DLD1 (cell line): ENCODE measurements around the gene GRM5.
"Not testable (repeated sequence)": the region's sequence is repeated elsewhere in the genome, so short reads cannot be mapped to it uniquely, and the experiment has no call there.

Experiments
- in situ Hi-C: cut with HindIII; loops from 2 replicates; pipeline ENCODE4 v1.10.0; 2017; ENCODE audit warnings: low sequenced_read_pairs

Gene GRM5

GRCh38 chr11:88975441-88975840 lies 90.3 kb downstream of the GRM5 start:
- in situ Hi-C loops = not testable (repeated sequence)

DNA sequence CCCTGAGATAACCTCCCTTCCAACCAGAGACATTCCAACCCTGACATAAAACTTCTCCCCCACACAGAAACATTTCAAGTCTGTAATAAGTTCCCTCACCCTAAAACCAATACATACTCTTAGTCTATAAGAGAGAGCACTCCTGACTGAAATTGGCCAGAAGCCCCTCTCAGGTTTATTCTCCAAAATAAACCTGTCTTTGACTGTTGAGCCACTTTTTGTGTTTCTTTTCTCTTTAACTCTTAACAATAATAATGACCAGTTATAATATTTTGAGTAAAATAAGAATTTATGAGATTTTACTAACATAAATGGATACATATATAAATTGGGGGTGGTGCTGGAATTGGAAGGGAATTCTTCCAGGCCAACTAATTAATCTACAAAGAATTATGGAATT lies 93.6 kb downstream of the GRM5 start:
- in situ Hi-C loops = no loop called here

GRCh38 chr11:88961621-88962020 lies 104.2 kb downstream of the GRM5 start:
- in situ Hi-C loops = not testable (repeated sequence)

DNA sequence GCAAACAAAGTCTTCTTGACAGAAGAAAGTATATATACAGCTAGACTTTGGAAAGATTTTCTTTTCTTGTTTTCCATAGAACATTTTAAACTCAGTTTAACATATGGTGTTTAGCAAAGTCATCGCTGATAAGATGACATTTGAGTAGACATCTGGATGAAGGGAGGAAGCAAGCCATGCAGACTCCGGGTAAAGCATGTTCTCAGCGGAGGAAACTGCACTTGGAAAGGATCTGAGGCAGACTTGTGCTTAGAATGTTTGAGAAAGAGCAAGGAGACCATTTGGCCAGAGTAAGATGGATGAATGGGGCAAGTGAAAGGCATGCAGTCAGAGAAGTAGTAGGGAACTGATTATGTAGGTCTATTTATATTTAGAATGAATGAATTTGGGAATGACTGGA lies 105.9 kb downstream of the GRM5 start:
- in situ Hi-C loops = not testable (repeated sequence)

DNA sequence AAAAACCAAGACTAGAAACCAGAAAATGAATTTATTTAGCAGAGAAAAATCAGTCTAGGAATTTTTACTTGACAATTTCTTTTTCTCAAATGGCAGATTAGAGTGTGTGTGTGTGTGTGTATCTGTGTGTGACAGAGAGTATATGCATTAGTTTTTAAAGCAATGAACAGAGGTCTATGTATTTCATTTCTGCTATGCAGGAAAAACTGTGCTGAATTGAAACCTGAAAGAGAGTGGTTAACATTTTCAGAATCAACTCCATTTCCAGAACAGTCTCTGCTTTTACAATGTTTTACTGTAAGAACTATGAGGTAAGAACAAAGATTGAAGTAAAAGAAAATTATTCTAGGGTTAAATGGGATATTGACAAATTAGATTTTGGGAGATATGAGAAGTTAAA lies 114.8 kb downstream of the GRM5 start:
- in situ Hi-C loops = no loop called here

- in situ Hi-C loops = not testable (repeated sequence)
Measured at GRCh38 chr11:88948908-88949307, 116.9 kb downstream of the GRM5 start.

DNA sequence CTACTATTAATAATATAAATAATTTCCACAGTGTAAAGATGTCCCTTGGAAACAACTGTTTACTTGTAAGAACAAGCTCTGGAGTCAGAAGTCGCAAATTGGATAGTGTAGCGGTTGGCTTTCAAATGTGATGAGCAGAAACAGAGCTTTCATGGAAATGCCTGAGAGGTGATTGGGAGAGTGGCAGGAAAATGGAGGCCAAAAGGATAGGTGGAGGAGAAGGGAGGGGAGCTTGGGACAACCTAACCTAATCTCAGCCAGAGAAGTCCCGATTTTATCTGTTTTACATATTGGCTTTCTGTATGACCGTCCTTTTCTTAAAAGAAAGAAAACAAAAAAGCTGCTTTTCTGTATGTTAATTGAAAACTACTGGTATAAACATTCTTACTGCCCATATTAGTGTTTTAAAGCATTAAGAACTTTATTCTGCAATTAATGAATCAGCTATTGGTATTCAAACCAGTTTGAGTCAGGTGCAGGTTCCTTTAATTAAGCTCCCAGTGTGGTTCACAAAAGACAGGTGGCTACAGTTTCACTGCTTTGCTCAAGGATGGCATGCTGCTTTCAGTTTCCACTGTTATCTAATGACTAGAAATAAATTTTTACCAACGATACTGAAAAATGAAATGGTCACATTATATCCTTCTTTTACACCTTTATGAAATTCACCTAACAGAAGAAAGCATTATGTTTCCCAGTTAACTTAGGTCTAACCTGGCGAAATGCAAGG lies 117.8 kb downstream of the GRM5 start:
- in situ Hi-C loops = not testable (repeated sequence)

DNA sequence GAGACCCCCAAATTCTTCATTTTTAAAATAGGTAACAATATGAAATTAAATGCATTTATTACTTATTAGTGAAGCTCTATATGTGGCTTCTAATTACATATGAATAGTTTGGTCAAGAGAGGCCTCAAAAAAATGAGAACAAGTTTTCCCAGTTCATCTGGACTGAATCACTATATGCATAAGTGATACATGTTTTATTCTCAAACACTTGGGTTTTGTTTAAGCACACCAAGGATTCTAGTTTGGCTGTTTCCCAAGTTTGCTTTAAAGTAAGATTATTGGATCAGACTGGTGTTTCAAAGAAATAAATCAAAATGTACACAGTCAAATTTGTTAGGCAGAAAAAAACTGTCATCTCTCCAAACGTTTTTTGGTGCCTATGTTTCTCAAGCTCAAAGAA lies 136.1 kb downstream of the GRM5 start:
- in situ Hi-C loops = not testable (repeated sequence)

- in situ Hi-C loops = not testable (repeated sequence)
Measured at GRCh38 chr11:88917065-88917464, 148.7 kb downstream of the GRM5 start.

GRCh38 chr11:88909500-88909899 lies 156.3 kb downstream of the GRM5 start:
- in situ Hi-C loops = no loop called here

DNA sequence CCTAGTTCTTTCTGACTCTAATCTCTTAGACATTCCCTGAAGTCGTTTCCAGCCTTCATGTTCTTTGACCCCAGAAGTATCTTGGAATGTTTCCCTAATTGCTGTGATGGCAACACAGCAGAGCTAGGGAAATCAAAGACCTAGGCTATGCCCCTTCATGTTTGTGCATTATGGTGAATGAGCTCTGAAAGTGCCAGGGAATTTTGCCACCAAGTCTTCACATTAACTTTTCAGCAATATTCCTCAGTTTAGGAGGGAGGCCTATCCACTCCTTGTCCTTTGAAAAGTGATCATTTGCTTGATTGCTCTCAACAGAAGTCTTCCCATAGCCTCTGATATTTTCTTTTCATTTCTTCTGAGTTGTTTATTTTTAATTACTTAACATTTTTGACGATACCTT lies 164.3 kb downstream of the GRM5 start:
- in situ Hi-C loops = not testable (repeated sequence)

DNA sequence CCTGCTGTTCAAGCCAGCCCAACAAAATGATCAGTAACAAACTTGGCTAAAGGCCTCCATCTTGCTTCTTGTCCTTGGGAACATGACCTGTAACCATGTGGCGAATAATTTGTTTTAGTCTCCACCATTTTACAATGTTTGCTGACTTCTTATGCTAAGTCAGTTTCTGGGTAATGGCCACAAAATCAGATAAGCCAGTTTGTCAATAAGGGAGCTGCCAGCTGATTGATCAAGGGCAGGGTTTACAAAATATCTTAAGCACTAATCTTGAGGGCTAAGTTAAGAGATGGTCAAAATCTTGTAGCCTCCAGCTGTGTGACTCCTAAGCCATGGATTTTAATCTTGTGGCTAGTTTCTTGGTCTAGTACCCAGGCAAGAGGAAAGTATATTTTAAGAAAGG lies 176.9 kb downstream of the GRM5 start:
- in situ Hi-C loops = not testable (repeated sequence)

GRCh38 chr11:88886796-88887195 lies 179.0 kb downstream of the GRM5 start:
- in situ Hi-C loops = no loop called here

- in situ Hi-C loops = not testable (repeated sequence)
Measured at GRCh38 chr11:88882800-88883199, 183.0 kb downstream of the GRM5 start.

DNA sequence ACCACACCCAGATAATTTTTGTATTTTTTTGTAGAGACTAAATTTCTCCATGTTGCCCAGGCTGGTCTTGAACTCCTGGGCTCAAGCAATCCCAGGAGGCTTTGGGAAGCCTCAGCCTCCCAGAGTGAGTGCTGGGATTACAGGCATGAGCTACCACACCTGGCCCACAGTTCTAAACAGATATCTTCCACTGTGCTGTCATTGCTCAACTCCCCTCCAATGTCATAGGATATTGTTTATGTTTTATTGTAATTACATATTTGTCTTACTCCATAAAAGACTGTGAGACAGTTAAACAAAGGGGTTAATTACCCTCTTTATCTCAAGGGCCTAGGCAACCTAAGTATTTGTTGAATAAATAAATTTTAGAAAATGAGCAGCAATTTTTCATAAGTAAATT lies 204.2 kb downstream of the GRM5 start:
- in situ Hi-C loops = no loop called here

DNA sequence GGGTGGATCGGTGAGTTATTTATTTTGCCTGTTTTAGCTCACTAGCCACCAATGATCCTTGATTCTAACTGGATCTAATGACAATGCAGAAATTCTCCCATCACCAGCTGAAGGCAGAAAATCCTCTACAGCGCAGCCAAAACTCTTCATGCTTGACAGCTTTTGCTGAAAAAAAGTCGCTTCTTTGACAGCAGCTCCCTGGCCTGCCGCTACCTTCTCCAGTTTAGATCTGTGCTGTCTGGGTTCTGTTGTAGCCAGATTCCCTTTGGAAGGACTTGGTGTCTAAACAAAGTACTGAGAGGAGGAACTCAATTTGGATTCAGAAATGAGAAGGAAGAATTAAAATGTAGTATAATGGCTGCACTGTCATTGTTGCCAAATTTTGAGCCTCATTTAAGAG lies 205.4 kb downstream of the GRM5 start:
- in situ Hi-C loops = not testable (repeated sequence)

DNA sequence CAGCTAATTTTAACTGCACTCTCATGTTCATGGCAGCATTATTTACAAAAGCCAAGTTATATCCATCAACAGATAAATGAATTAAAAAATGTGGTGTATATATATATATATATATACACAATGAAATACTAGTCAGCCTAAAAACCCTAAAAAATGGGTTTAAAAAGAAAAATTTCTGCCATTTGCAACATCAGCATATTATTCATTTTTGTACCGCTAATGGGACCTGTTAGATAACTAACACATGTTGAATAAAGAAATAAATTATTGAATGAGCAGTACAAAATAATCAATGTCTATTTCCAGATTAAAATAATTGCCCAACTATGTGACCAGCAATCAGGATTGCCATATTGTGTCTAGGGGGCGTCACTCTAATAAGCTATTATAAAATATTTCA lies 211.8 kb downstream of the GRM5 start:
- in situ Hi-C loops = not testable (repeated sequence)

DNA sequence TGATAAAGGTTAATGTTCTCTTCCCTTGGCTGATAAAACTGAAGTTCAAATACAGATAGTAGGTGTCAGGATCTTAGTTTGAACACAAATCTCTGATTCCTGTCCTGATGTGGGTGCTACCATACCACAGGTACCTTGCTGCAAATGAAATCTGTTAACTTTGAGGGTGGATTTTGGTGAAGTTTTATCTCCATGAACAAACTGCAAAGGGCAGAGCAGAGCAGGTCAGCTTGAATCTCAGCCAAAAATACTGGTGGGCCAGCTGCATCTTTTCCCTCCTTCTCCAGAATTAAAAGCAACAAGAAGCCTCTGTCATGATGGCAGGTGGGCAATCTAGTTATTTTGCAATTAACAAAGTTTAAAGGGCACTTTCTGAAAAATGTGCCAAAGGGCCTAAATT lies 214.2 kb downstream of the GRM5 start:
- in situ Hi-C loops = not testable (repeated sequence)

DNA sequence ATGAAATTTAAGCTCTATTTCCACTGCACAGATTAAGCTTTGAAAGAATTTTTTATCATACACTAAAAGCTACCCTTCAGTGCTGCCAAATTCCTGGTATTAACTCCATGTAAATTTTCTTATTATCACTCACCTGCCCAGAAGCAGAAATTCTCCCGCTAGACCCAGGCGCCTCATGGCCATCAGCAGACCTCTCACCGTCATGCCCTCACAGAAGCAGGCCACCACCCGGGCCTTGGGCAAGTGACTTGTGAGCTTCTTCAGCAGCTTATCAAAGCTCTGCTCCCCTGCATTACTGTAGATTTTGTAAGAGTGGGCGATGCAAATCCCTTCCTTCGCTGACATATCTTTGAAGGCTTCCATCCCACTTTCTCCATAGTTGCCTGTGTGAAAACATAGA lies 216.0 kb downstream of the GRM5 start:
- in situ Hi-C loops = not testable (repeated sequence)

- in situ Hi-C loops = no loop called here
Measured at GRCh38 chr11:88849368-88849767, 216.4 kb downstream of the GRM5 start.

GRCh38 chr11:88846266-88846665 lies 219.5 kb downstream of the GRM5 start:
- in situ Hi-C loops = not testable (repeated sequence)

DNA sequence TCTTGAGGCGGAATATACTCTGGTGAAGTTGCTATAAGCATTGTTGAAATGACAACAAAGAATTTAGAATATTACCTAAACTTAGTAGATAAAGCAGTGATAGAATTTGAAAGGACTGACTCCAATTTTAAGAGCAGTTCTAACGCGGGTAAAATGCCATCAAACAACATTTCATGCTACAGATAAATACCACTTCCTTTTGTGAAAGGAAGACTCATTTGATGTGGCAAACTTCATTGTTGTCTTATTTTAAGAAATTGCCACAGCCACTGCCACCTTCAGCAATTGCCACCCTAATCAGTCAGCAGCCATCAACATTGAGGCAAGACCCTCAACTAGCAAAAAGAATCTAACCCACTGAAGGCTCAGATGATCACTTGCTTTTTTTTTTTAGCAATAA lies 220.8 kb downstream of the GRM5 start:
- in situ Hi-C loops = not testable (repeated sequence)

DNA sequence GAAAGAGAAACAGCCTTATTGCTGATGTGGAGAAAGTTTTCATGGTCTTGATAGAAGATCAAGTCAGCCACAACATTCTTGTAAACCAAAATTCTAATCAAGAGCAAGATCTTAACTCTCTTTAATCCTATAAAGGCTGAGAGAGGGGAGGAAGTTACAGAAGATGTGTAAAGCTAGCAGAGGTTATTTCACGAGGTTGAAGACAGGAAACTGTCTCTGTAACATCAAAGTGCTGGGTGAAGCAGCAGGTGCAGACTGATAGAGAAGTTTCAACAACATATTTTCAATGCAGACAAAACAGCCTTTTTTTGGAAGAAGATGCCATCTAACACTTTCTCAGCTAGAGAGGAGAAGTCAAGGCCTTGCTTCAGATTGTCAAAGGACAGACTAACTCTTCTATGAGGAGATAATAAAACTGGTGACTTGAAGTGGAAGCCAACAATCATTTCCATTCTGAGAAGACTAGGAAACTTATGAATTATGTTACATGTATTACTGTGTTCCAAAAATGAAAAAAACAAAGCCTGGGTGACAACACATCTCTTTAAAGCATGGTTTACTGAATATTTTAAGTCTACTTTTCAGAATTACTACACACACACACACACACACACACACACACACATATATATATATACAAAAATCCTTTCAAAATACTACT lies 221.9 kb downstream of the GRM5 start:
- in situ Hi-C loops = not testable (repeated sequence)
